GM12878 (cell line): ENCODE measurements around the gene SERINC5. TPM values are rescaled to one million over a fixed set of nuclear protein-coding genes. Genes with fewer than 3 reads are reported as not detected.

Source experiments
- ATAC-seq: fragments of 200-7000 bp; cut with Tn5 transposase; 3 replicates; pipeline ENCODE4 v1.9.1; 2020; ENCODE audit warnings: mild to moderate bottlenecking, moderate library complexity
- BruUV-seq: library from RNA; stranded (reverse); fragments of 400-500 nt; replicated peaks from 2 replicates; lab custom pipeline; 2021; lab: Mats Ljungman, UMichigan
- CTCF ChIA-PET: fragments of 300-600 bp; sonication (Branson Sonifier 250); formaldehyde crosslinking; extraction: SDS; loops from one replicate; lab custom pipeline; 2021; ENCODE audit warnings: inconsistent platforms; lab: Yijun Ruan, JAX
- POLR2A ChIA-PET: fragments of 350-600 bp; formaldehyde crosslinking; extraction: SDS; loops from one replicate; lab custom pipeline; 2021; ENCODE audit warnings: inconsistent platforms; lab: Charles Lee
- RAD21 ChIA-PET: fragments of 300-600 bp; sonication (Branson Sonifier 250); formaldehyde crosslinking; loops from one replicate; lab custom pipeline; 2023; ENCODE audit warnings: antibody characterized with exemption; ENCODE audit not compliant: unreplicated experiment; lab: Charles Lee
- SMC1A ChIA-PET: fragments of 300-600 bp; sonication (Branson Sonifier 250); formaldehyde crosslinking; loops from one replicate; lab custom pipeline; 2023; ENCODE audit not compliant: unreplicated experiment, uncharacterized antibody; lab: Charles Lee
- DNase-seq: peaks from one replicate; pipeline ENCODE4 v3.0.0-alpha.2; 2011; ENCODE audit warnings: low read depth, low spot score
- FAIRE-seq: peaks from 3 replicates; lab custom pipeline; 2011; peaks lifted over from hg19 to GRCh38; lab: Jason Lieb, UNC
- H2AFZ ChIP-seq: 2 replicates; pipeline ENCODE4 v1.6.0; 2011; ENCODE audit warnings: low read depth, low read length, control low read depth; ENCODE audit not compliant: control insufficient read depth
- H3K27ac ChIP-seq: 2 replicates; pipeline ENCODE4 v1.5.1; 2011; ENCODE audit warnings: control low read depth; ENCODE audit not compliant: control insufficient read depth, insufficient read depth
- H3K27me3 ChIP-seq, 2 experiments: replicated peaks in 1 of 2; 2 replicates each; pipeline versions ENCODE4 v1.6.0 to v1.6.1; 2011; ENCODE audit warnings: low read length in 1 of 2; ENCODE audit not compliant: control insufficient read depth in 2 of 2, insufficient read depth in 2 of 2
- H3K36me3 ChIP-seq, 2 experiments: 2 replicates each; pipeline ENCODE4 v1.5.1; 2011; ENCODE audit warnings: low read length in 1 of 2; ENCODE audit not compliant: control insufficient read depth in 2 of 2, insufficient read depth in 2 of 2
- H3K4me1 ChIP-seq: 2 replicates; pipeline ENCODE4 v1.6.1; 2011; ENCODE audit warnings: mild to moderate bottlenecking, low read length, moderate library complexity, mixed read lengths; ENCODE audit not compliant: control insufficient read depth, insufficient read depth
- H3K4me2 ChIP-seq: 2 replicates; pipeline ENCODE4 v1.6.0; 2011; ENCODE audit warnings: control low read depth; ENCODE audit not compliant: control insufficient read depth, insufficient read depth
- H3K4me3 ChIP-seq: fragments of 200-600 bp; sonication (generic); 2 replicates; pipeline ENCODE4 v1.5.1; 2016
- H3K79me2 ChIP-seq: 2 replicates; pipeline ENCODE4 v1.6.0; 2011; ENCODE audit warnings: low read length; ENCODE audit not compliant: control insufficient read depth, insufficient read depth
- H3K9ac ChIP-seq: 2 replicates; pipeline ENCODE4 v1.8.0; 2011; ENCODE audit warnings: low read length, control low read depth, mixed read lengths; ENCODE audit not compliant: control insufficient read depth, insufficient read depth
- H3K9me3 ChIP-seq: replicated peaks from 3 replicates; pipeline ENCODE4 v1.5.1; 2011; ENCODE audit warnings: mild to moderate bottlenecking, low read length; ENCODE audit not compliant: control insufficient read depth, insufficient read depth
- H4K20me1 ChIP-seq: 2 replicates; pipeline ENCODE4 v1.6.0; 2011; ENCODE audit not compliant: control insufficient read depth, insufficient read depth
- FOXM1 ChIP-seq: IDR thresholded peaks from 2 replicates; pipeline ENCODE4 v1.6.1; 2012; ENCODE audit warnings: low read depth, mild to moderate bottlenecking, inconsistent platforms, low read length, moderate library complexity
- NFXL1 ChIP-seq: fragments of 450-650 bp; IDR thresholded peaks from 2 replicates; pipeline ENCODE4 v1.6.1; 2017; ENCODE audit warnings: antibody characterized with exemption, mild to moderate bottlenecking, borderline replicate concordance
- SPI1 ChIP-seq: IDR thresholded peaks from 2 replicates; pipeline ENCODE4 v1.6.1; 2011; ENCODE audit warnings: low read depth, mild to moderate bottlenecking, low read length, moderate library complexity, borderline replicate concordance; ENCODE audit not compliant: insufficient read depth
- STAT3 ChIP-seq: IDR thresholded peaks from 2 replicates; pipeline ENCODE4 v1.6.1; 2011; ENCODE audit warnings: low read depth, low read length, improper control_type of control experiment
- TARDBP ChIP-seq: IDR thresholded peaks from 2 replicates; pipeline ENCODE4 v1.6.1; 2016; ENCODE audit warnings: borderline replicate concordance
- ZNF274 ChIP-seq: IDR thresholded peaks from one replicate; pipeline ENCODE4 v1.8.0; 2011; ENCODE audit not compliant: insufficient read length, insufficient read depth
- WGBS: methylation state at CpG from one replicate; pipeline ENCODE4 v1.1.6; 2016; ENCODE audit warnings: low lambda C conversion rate; ENCODE audit not compliant: insufficient replicate concordance, insufficient coverage; ENCODE audit errors: missing lambda C conversion rate; 5-methylcytosine and 5-hydroxymethylcytosine counted together
- in situ Hi-C: fragments of 300-500 bp; cut with MboI; formaldehyde crosslinking; loops from 9 replicates; pipeline ENCODE4 v1.14.3; 2018; ENCODE audit warnings: mixed read lengths
- intact Hi-C: fragments of 100-400 bp; cut with micrococcal nuclease; formaldehyde crosslinking; loops from one replicate; pipeline ENCODE4 v1.14.2; 2022; ENCODE audit not compliant: unreplicated experiment
- polyA plus RNA-seq, 11 experiments: library from polyadenylated mRNA; depleted of rRNA in 4 of 11; unstranded in 6 of 11; stranded (reverse) in 5 of 11; fragments of >200 nt; fragmentation: Nextera tagmentation in 4 of 11; fragmentation: Illumina TruSeq in 1 of 11; extraction: Ambion mirVana in 4 of 11; extraction: Trizol in 1 of 11; gene quantifications; 1 replicate in 1 of 11; 2 replicates in 10 of 11; pipeline versions ENCODE4 v1.2.1 to v1.2.3, GENCODE V29; 2011 to 2016; ENCODE audit warnings: inconsistent platforms in 2 of 11, missing spikeins in 2 of 11, low read depth in 1 of 11
- total RNA-seq, 4 experiments: library from RNA; depleted of rRNA in 3 of 4; stranded (reverse); fragments of >200 nt in 3 of 4; fragmentation: Illumina TruSeq in 1 of 4; extraction: Trizol in 1 of 4; gene quantifications; 2 replicates each; pipeline versions ENCODE4 v1.2.1 to v1.2.3, GENCODE V29; 2013 to 2021
- TF ChIP-seq, protein P1 (sequence below): fragments of 450-650 bp; IDR thresholded peaks from 2 replicates; pipeline ENCODE4 v1.6.1; 2014; ENCODE audit warnings: mild to moderate bottlenecking
- TF ChIP-seq, protein P2 (sequence below): IDR thresholded peaks from 2 replicates; pipeline ENCODE4 v1.6.1; 2012; ENCODE audit warnings: low read length, inconsistent platforms
- TF ChIP-seq, protein P3 (sequence below): fragments of 450-650 bp; IDR thresholded peaks from 2 replicates; pipeline ENCODE4 v1.6.1; 2017; ENCODE audit warnings: low read depth, mild to moderate bottlenecking, moderate library complexity
- TF ChIP-seq, protein P4 (sequence below): fragments of 450-650 bp; IDR thresholded peaks from 2 replicates; pipeline ENCODE4 v1.6.1; 2016; ENCODE audit warnings: mild to moderate bottlenecking

Gene SERINC5
- total and polyA plus RNA-seq, 10 of the 15 experiments (the other 5 are each of a cell fraction or from before 2014, with no cell fraction given), result 0.66 to 7.0 (median 2.8) TPM

DNA sequence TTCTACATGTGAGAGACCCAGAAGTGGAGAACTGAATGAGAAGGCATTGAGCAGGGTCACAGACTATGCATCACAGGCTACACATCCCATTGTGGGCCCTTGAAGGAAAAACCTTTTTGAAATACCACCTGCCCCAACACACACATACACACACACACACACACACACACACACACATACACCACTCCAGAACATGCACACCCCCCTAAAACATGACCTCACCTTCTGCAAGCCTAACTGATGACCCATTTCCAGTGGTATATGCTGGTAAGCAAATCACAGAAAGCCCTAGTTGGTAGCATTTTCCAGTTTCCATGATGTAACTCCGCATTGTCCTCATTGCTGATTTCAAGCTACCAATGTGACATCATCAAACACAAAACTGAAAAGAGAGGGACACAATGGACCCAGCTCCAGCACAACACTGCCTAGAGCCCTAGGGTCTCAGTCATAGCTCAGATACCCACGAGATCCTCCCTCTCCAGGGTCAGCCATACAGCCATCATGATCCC, 184.3 kb downstream of the SERINC5 start:
- RAD21 ChIA-PET, result no interaction called here

DNA sequence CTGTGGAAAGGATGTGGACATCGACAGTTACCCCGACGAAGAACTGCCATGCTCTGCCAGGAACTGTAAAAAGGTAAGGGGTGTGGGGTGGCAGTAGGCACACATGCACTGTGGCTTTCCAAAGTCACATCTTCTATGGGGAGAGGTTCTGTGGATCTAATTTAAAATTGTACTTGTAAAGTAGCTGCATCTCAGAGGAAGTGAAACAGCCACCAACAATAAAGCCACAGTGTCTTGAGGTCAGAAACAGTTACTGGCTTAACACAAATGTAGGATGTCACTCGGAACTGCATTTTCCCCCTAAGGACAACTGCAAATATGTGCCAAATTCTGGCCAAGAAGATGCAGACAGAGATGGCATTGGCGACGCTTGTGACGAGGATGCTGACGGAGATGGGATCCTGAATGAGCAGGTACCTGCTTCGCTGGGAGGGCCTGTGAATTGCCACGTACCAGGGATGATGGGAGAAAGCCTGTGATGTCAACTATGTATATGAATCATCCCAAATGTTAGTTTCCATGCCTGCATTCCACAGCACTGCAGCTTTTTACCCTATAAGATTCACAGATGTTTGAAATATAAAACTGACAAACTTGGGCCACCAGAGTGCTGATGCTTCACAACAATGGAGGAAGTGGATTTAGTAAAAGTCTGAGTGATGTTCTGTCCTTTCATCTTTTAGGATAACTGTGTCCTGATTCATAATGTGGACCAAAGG, 185.4 kb downstream of the SERINC5 start:
- intact Hi-C loops (no loop called here), in situ Hi-C loops (loop anchor here (10.0 kb wide), 1 partner anchor 196 kb away; no protein-coding TSS in a partner anchor)
- ChIA-PET SMC1A (interaction anchor here (1.2 kb wide), 1 partner anchor 13 kb away, joined by 6 read pairs; no protein-coding TSS in a partner anchor), CTCF (interaction anchor here (1.5 to 1.7 kb wide), 3 partner anchors 9 to 24 kb away, joined by 3 to 5 read pairs (median 5); no protein-coding TSS in a partner anchor), POLR2A (no interaction called here), RAD21 (interaction anchor here (0.6 kb wide), 1 partner anchor 192 kb away, joined by 3 read pairs; no protein-coding TSS in a partner anchor)
- Histone ChIP-seq H3K4me2 (peak overlapping the region; percentile 41), H3K27ac (no peak overlapping the region), H3K9ac (no peak overlapping the region), H3K27me3 (no peaks in the 10 kb centered on the region), H3K36me3 (no peaks in the 10 kb centered on the region), H3K4me3 (no peak overlapping the region), H3K4me1 (peaks cover 12% of the 10 kb centered on the region), H3K9me3 (no peaks in the 10 kb centered on the region), H4K20me1 (no peaks in the 10 kb centered on the region), H2AFZ (no peak overlapping the region), H3K79me2 (no peaks in the 10 kb centered on the region)
- FAIRE-seq (peak; percentile 92), DNase-seq (peak; percentile 27), ATAC-seq (peak; percentile 91)
- WGBS, result 75% methylated on average over 10 of the region's 10 CpGs
- no TSS peak for BruUV-seq
- TF ChIP-seq, protein P1, sequence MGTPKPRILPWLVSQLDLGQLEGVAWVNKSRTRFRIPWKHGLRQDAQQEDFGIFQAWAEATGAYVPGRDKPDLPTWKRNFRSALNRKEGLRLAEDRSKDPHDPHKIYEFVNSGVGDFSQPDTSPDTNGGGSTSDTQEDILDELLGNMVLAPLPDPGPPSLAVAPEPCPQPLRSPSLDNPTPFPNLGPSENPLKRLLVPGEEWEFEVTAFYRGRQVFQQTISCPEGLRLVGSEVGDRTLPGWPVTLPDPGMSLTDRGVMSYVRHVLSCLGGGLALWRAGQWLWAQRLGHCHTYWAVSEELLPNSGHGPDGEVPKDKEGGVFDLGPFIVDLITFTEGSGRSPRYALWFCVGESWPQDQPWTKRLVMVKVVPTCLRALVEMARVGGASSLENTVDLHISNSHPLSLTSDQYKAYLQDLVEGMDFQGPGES, result no peak
- TF ChIP-seq TARDBP, result no peak
- TF ChIP-seq, protein P2, sequence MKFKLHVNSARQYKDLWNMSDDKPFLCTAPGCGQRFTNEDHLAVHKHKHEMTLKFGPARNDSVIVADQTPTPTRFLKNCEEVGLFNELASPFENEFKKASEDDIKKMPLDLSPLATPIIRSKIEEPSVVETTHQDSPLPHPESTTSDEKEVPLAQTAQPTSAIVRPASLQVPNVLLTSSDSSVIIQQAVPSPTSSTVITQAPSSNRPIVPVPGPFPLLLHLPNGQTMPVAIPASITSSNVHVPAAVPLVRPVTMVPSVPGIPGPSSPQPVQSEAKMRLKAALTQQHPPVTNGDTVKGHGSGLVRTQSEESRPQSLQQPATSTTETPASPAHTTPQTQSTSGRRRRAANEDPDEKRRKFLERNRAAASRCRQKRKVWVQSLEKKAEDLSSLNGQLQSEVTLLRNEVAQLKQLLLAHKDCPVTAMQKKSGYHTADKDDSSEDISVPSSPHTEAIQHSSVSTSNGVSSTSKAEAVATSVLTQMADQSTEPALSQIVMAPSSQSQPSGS, result no peak
- TF ChIP-seq, protein P3, sequence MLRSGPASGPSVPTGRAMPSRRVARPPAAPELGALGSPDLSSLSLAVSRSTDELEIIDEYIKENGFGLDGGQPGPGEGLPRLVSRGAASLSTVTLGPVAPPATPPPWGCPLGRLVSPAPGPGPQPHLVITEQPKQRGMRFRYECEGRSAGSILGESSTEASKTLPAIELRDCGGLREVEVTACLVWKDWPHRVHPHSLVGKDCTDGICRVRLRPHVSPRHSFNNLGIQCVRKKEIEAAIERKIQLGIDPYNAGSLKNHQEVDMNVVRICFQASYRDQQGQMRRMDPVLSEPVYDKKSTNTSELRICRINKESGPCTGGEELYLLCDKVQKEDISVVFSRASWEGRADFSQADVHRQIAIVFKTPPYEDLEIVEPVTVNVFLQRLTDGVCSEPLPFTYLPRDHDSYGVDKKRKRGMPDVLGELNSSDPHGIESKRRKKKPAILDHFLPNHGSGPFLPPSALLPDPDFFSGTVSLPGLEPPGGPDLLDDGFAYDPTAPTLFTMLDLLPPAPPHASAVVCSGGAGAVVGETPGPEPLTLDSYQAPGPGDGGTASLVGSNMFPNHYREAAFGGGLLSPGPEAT, result peak; percentile 41; the same call in 1 of the 2 replicates
- TF ChIP-seq FOXM1, result no peak
- TF ChIP-seq, protein P4, sequence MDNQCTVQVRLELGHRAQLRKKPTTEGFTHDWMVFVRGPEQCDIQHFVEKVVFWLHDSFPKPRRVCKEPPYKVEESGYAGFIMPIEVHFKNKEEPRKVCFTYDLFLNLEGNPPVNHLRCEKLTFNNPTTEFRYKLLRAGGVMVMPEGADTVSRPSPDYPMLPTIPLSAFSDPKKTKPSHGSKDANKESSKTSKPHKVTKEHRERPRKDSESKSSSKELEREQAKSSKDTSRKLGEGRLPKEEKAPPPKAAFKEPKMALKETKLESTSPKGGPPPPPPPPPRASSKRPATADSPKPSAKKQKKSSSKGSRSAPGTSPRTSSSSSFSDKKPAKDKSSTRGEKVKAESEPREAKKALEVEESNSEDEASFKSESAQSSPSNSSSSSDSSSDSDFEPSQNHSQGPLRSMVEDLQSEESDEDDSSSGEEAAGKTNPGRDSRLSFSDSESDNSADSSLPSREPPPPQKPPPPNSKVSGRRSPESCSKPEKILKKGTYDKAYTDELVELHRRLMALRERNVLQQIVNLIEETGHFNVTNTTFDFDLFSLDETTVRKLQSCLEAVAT, result 0 out of 2 replicates have a peak, but pooled peaks have one; percentile 22
- no peak for TF ChIP-seq STAT3

More for the DNA sequence above, 184.3 kb downstream of the SERINC5 start:
- TF ChIP-seq SPI1, result no peak
- TF ChIP-seq ZNF274, result no peak
- TF ChIP-seq NFXL1, result no peak
- TF ChIP-seq, all 136 proteins: peak for 0
- H3K9me3 ChIP-seq, result no peaks in the 10 kb centered on the region
- peaks cover 12% of the 10 kb centered on the region for H3K4me1 ChIP-seq
- ChIA-PET SMC1A (no interaction called here), CTCF (interaction anchor here (1.0 to 1.8 kb wide), 3 partner anchors 12 to 27 kb away, joined by 3 to 6 read pairs (median 4); no protein-coding TSS in a partner anchor), POLR2A (no interaction called here)
- H3K4me3 ChIP-seq, result no peak overlapping the region
- ATAC-seq, result no peak
- 50% methylated on average over 2 of the region's 2 CpGs for WGBS
- DNase-seq, result no peak
- H3K36me3 ChIP-seq, result no peaks in the 10 kb centered on the region
- H3K27me3 ChIP-seq, result no peaks in the 10 kb centered on the region
- no peak overlapping the region for H3K9ac ChIP-seq
- in situ Hi-C loops, result loop anchor here (10.0 kb wide), 1 partner anchor 197 kb away; no protein-coding TSS in a partner anchor
- BruUV-seq, result no TSS peak
- no peak overlapping the region for H3K27ac ChIP-seq
- no peak for FAIRE-seq
- no peak overlapping the region for H3K4me2 ChIP-seq
- H2AFZ ChIP-seq, result no peak overlapping the region
- no peaks in the 10 kb centered on the region for H4K20me1 ChIP-seq
- H3K79me2 ChIP-seq, result no peaks in the 10 kb centered on the region
- intact Hi-C loops, result no loop called here
